ENCODE data around the gene PARD3. TPM values are rescaled to one million over a fixed set of nuclear protein-coding genes. Genes with fewer than 3 reads are reported as not detected.

Gene PARD3
- total RNA-seq, 4 donors from 2014 or later = 98.9 to 122 (median 105) TPM

DNA sequence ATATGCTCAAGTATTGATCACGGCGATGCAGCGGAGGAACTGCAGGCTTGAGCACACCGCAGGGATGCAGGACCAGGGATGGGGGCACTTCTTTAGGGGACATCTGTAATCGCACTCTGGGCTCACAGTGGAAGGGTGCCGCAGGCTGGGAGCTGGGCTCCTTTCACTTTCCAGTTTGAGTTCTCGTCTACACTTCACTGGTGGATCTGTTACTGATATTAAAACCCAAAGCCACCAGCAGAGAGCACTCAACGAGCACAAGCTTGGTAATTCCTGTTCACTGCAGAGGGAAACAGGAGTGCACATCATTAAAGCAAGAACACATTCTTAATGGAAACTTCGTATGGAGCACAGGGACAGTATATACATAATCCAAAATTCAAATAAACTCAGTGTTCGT is 91.3 kb downstream of the PARD3 start:
- no peak for TF ChIP-seq EP300 (IDR thresholded peaks at IDR 0.05)
- TF ChIP-seq, protein P1, sequence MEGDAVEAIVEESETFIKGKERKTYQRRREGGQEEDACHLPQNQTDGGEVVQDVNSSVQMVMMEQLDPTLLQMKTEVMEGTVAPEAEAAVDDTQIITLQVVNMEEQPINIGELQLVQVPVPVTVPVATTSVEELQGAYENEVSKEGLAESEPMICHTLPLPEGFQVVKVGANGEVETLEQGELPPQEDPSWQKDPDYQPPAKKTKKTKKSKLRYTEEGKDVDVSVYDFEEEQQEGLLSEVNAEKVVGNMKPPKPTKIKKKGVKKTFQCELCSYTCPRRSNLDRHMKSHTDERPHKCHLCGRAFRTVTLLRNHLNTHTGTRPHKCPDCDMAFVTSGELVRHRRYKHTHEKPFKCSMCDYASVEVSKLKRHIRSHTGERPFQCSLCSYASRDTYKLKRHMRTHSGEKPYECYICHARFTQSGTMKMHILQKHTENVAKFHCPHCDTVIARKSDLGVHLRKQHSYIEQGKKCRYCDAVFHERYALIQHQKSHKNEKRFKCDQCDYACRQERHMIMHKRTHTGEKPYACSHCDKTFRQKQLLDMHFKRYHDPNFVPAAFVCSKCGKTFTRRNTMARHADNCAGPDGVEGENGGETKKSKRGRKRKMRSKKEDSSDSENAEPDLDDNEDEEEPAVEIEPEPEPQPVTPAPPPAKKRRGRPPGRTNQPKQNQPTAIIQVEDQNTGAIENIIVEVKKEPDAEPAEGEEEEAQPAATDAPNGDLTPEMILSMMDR (IDR thresholded peaks at IDR 0.05) = peak; percentile 43 to 62 (median 61)
- H3K36me3 ChIP-seq = no peaks in the 10 kb centered on the region
- no peaks in the 10 kb centered on the region for H3K27me3 ChIP-seq
- WGBS = 57% methylated on average over 10 of the region's 10 CpGs
- no peaks in the 10 kb centered on the region for H3K9me3 ChIP-seq
- peaks cover 42 to 82% (median 68%) of the 10 kb centered on the region in 4 donors for H3K4me1 ChIP-seq
- DNase-seq (ENCODE audit: extremely low spot score) = peak; percentile 75
- H3K27ac ChIP-seq (replicated peaks in 1 of 4) = no peak overlapping the region
- intact Hi-C loops (cut with DNase I) = no loop called here
- peak overlapping the region in 2 of 4 donors; percentile 5 to 33 for H3K4me3 ChIP-seq

DNA sequence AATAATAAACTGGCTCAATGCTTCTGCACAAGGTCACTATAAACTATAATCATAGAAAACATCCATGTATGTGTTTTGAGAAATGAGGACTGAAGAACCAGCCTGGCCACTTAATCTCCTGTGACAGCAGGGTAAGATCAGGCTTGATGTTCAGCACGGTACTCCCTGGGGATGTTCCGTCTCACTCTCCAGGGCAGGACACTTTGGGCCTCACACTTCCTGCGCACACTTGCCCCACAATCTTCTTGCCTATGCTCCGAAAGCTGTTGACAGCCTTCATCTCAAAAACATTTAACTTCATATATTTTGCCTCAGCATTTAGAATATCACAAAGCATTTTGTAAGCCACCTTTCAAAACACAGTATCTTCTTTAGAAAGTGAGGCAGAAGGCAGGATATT is 92.7 kb downstream of the PARD3 start:
- Histone ChIP-seq H3K27ac (replicated peaks in 1 of 4) (no peak overlapping the region), H3K4me1 (peaks cover 37 to 78% (median 58%) of the 10 kb centered on the region in 4 donors), H3K36me3 (no peaks in the 10 kb centered on the region), H3K9me3 (no peaks in the 10 kb centered on the region), H3K27me3 (no peaks in the 10 kb centered on the region), H3K4me3 (no peak overlapping the region)
- intact Hi-C loops (cut with DNase I) = no loop called here
- DNase-seq (ENCODE audit: extremely low spot score) = peak; percentile 53
- TF ChIP-seq, protein P1 (IDR thresholded peaks at IDR 0.05) = no peak
- TF ChIP-seq POLR2A (IDR thresholded peaks at IDR 0.05; ENCODE audit: low read depth) (no peak), POLR2AphosphoS5 (IDR thresholded peaks at IDR 0.05) (no peak), EP300 (IDR thresholded peaks at IDR 0.05) (no peak)
- 80% methylated on average over 4 of the region's 4 CpGs for WGBS

DNA sequence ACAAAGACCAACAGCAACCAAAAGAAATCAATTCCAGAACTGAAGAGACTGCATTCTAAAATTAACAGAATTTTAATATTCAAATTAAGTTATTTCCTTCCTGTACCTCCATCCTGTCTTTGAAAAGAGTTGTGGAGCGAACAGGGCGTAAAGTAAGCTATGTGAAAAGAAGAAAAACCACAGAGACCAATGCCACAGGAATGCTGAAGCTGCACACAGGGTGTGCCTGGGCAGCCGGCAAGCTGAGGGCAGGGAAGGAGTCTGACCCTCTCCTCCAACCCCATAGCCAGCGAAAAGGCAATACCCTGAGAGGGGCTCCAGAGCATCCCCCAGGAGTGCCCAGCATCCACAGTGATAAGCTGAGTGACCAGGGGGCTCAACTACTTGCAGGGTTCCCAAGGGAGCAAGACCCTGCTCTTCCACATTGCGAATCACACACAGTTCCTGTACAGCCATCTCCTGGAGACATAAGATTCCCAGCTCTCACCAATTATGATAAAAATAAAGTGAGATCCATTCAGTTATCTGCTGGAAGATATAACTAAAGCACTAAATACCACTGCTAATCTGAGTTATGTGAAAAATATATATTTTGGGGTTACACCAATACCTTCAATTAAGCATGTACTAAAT is 93.8 kb downstream of the PARD3 start:
- 78% methylated on average over 5 of the region's 5 CpGs for WGBS
- no peaks in the 10 kb centered on the region for H3K27me3 ChIP-seq
- no peaks in the 10 kb centered on the region for H3K9me3 ChIP-seq
- peak; percentile 45 for DNase-seq (ENCODE audit: extremely low spot score)
- no peak for TF ChIP-seq EP300 (IDR thresholded peaks at IDR 0.05)
- TF ChIP-seq POLR2AphosphoS5 (IDR thresholded peaks at IDR 0.05) = no peak
- TF ChIP-seq, protein P1 (IDR thresholded peaks at IDR 0.05) = no peak
- TF ChIP-seq POLR2A (IDR thresholded peaks at IDR 0.05; ENCODE audit: low read depth) = no peak
- no peak overlapping the region for H3K27ac ChIP-seq (replicated peaks in 1 of 4)
- H3K36me3 ChIP-seq = no peaks in the 10 kb centered on the region
- intact Hi-C loops (cut with DNase I) = no loop called here
- H3K4me3 ChIP-seq = no peak overlapping the region
- H3K4me1 ChIP-seq = peaks cover 32 to 69% (median 48%) of the 10 kb centered on the region in 4 donors

DNA sequence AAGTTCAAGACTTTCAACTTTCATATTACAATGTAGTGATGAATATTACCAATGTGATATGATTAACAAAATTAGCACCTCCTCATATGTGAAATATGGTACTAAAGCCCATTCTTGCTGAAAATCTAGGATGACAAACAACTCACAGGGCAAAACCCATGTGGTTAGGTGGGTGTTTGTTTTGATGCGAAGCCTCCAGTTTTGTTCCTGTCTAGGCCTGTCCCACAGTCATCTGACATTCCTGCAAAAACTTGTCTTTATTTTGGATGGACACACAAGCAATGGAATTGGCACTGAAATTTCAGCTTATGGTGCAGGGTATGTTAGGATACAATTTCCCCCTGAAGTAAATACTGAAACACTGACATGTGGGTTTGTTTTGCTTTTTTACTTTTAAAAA is 95.3 kb downstream of the PARD3 start:
- Histone ChIP-seq H3K27ac (replicated peaks in 1 of 4) (no peak overlapping the region), H3K27me3 (no peaks in the 10 kb centered on the region), H3K36me3 (no peaks in the 10 kb centered on the region), H3K9me3 (no peaks in the 10 kb centered on the region), H3K4me3 (no peak overlapping the region), H3K4me1 (peaks cover 31 to 72% (median 58%) of the 10 kb centered on the region in 4 donors)
- 89% methylated on average over 1 of the region's 1 CpG for WGBS
- TF ChIP-seq, protein P1 (IDR thresholded peaks at IDR 0.05) = no peak
- TF ChIP-seq POLR2AphosphoS5 (IDR thresholded peaks at IDR 0.05) (no peak), POLR2A (IDR thresholded peaks at IDR 0.05; ENCODE audit: low read depth) (no peak), EP300 (IDR thresholded peaks at IDR 0.05) (no peak)
- intact Hi-C loops (cut with DNase I) = loop anchor here (5.0 kb wide), 1 partner anchor 248 kb away; no protein-coding TSS in a partner anchor
- DNase-seq (ENCODE audit: extremely low spot score) = peak; percentile 64

DNA sequence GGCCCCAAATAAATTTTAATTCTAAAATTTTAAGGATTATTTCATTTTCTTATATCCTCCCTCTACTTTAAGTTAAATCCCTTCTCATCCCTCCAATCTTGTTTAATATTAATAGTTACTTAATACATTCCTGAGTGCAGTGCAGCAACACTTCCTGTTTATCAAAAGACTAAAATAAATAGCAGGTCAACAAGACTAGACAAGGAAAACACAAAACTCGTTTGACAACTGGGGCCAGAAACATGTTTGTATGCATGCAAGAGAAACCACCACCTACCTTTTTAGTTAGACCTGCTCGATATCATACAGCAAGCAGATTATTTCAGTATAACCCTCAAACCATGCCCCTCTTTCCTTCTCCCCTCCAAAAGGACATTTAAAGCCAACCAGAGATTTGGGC is 95.8 kb downstream of the PARD3 start:
- TF ChIP-seq POLR2A (IDR thresholded peaks at IDR 0.05; ENCODE audit: low read depth) (no peak), POLR2AphosphoS5 (IDR thresholded peaks at IDR 0.05) (no peak), EP300 (IDR thresholded peaks at IDR 0.05) (no peak)
- TF ChIP-seq, protein P1 (IDR thresholded peaks at IDR 0.05) = no peak
- Histone ChIP-seq H3K4me1 (peaks cover 31 to 72% (median 58%) of the 10 kb centered on the region in 4 donors), H3K4me3 (no peak overlapping the region), H3K27me3 (no peaks in the 10 kb centered on the region), H3K36me3 (no peaks in the 10 kb centered on the region), H3K9me3 (no peaks in the 10 kb centered on the region), H3K27ac (replicated peaks in 1 of 4) (no peak overlapping the region)
- WGBS = 80% methylated on average over 2 of the region's 2 CpGs
- intact Hi-C loops (cut with DNase I) = loop anchor here (5.0 kb wide), 1 partner anchor 248 kb away; no protein-coding TSS in a partner anchor
- no peak for DNase-seq (ENCODE audit: extremely low spot score)
